ENCODE results near the gene TEX19.
"Not testable (repeated sequence)": the region's sequence is repeated elsewhere in the genome, so short reads cannot be mapped to it uniquely, and the experiment has no call there.

The TEX19 gene

DNA sequence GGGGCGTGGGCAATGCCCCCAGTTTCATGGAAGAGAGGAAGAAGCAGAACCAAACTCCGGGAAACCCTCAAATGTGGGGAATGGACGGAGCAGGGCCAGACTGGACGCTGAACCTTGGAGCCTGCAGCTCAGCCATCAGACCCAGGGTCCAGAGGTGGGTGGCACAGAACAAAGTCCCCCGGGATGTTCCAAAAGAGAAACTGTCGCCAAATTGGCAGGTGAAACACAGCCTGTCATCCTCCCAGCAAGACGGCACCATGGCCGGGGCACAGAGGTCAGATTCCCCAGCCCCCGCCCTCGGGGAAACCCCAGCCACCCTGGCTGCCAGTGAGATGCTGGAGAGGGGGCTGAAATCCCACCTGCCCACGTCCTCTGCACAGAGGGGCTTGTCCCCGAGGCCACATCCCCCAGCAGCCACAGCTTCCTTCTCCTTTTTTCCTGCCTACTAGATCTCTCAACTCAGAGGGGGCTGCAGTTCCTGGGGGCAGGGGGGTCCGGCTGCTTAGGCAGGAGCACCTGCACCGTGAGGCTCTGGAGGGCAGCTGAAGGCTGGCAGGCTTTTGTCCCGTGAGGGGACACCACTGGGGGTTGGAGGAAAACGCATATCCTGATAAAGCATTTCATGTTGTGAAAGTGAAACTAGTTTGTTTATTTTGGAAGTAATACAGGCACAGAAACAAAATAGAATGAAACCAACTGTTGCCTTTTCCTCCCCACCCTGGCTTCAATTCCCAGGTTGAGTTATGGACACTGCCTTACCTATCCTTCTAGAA lies 24.2 kb upstream of the TEX19 start:
- no peak for DNase-seq (ENCODE audit: low read depth in 3 of 3)

DNA sequence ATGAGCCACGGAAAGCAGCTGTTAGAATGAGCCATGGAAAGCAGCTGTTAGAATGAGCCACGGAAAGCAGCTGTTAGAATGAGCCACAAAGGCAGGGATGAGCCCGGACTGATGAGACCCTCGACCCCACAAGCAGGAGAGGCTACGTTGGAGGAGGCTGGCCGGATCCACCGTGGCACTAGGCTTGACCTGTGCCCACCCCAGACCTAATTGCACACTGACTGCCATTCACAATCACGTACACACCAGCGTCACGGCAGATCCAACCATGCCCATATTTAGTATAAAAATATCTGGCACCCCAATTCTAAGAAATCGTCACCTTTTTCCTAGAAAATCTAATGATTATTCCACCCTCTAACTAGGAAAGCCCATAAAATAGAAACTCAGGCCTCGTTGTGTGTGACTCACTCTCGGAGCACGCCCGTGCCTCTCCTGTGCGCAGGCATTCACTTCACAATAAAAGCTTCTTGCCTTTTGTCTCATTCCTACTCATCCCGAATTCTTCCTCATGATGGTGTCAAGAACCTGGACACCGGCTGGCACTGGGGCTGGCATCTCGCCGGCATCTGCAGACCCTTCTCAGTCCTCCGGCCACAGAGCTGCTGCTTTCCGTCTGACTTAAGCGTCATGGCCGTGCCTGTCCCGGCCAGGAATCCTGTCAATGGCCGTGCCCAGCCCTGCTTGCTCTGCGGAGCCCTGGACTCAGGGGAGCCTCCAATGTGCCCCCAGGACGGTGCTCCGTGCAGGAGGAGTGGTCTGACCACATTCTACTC lies 20.0 kb upstream of the TEX19 start:
- no peak for DNase-seq (ENCODE audit: low read depth in 3 of 3)

DNA sequence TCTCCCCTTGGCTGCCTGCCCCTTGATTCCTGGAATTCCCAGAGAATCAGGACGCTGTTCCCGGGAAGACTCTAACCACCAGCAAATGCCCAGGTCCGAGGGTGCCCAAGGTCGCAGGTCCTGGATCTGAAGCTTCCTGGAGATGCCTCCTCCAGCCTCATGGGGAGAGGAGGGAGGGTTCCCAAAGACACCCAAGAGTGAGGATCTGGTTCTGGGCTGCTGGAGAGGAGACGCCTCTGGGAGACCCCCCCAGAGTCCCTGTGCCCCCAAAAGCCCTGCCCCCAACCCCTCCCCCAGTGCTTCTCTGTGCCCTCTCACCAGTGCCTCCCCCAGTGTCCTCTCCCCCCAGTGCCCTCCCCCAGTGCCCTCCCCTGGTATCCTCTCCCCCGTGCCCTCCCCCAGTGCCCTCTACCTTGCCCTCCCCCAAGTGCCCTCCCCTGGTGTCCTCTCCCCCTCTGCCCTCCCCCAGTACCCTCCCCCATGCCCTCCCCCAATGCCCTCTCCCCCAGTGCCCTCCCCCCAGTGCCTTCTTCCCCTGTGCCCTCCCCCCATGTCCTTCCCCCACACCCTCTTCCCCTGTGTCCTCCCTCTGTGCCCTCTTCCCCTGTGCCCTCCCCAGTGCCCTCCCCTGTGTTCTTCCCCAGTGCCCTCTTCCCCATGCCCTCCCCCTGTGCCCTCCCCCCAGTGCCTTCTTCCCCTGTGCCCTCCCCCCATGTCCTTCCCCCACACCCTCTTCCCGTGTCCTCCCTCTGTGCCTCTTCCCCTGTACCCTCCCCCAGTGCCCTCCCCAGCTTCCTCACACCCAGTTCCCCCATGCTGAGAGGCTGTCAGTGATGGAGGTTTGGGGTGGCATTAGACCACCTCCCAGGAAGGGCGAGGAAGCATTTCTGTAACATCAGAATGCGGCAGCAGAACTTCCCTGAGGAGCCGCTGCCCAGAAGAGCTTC lies 19.1 kb upstream of the TEX19 start:
- DNase-seq (ENCODE audit: low read depth in 3 of 3), result no peak

DNA sequence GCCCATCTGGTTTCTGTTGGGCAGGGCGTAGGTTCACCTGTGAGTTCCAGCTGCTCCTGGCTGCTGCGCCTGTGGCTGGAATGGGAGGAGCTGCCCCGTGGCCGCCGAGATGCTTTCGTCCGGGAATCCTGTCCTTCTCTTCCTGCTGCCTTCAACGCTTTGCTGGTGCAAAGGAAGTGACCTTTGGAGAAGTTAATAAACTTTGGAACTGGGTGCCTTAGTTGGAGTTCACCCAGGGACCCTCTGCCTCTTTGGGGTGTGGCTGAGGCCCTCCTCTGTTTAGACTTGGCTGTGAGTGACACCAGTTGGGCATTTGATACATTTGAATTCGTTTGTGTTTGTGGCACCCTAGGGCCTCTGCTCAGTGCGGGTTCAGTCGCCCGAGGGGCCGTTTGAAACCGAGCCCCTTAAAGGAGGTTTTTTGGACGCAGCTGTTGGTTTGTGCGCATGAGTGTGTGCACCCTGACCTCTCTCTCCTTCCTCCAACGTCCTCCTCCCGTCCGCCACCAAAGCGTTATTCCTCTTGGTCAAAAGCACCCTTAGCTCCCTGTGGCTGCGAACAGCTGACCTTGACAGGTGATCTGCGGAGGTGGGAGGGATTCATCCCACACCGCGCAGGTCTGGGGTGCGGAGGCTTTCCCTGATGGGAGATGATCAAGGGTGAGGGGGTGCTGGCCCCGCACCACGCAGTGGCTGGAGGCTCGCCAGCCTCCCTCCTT lies 16.5 kb upstream of the TEX19 start:
- DNase-seq (ENCODE audit: low read depth in 3 of 3), result no peak

DNA sequence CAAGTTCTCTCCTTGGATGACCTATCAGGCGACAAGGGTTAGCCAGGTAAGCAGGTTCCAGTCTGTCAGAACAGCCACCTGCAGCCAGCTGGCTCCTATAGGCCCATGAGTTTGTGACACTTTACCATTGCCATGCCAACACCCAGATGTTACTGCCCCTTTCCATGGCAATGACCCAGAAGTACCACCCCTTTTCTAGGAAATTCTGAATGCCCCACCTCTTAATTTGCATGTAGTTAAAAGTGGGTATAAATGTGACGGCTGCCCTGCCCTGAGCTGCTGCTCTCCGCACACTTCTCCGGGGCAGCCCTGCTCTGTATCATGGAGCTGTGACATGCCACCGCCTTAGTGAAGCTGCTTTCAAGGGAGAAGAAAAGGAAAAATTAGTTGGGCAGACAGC lies 15.5 kb upstream of the TEX19 start:
- no peak for DNase-seq (ENCODE audit: low read depth in 3 of 3)

DNA sequence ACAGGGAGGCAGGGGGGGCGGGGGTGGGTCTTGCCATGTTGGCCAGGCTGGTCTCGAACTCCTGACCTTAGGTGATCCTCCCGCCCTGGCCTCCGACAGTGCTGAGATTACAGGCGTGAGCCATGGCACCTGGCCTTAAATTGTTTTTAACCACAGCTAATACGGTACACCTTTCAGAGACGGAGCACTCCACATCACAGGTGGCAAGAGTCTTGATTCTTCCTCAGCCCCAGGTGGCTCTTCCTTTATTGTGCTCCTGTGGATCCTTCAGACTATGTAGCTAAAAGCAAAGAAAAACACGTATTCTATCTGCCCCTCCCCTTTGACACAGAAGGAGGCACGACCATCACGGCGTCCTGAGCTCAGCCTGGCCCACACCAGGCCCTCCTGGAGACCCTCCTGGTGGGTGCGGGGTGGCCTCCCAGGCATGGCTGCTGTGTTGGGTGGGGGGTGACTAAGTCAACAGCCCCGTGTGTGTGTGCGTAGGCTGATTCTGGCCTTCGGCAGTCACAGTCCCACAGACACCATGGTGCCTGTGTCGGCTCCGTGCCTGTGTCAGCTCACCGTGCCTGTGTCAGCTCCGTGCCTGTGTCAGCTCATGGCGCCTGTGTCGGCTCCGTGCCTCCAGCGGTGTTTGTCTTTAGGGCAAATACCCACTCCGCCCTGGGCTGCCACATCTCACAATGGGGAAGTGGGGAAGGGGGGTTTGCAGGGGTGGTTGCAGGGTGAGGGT lies 14.7 kb upstream of the TEX19 start:
- DNase-seq (ENCODE audit: low read depth in 3 of 3), result no peak

DNA sequence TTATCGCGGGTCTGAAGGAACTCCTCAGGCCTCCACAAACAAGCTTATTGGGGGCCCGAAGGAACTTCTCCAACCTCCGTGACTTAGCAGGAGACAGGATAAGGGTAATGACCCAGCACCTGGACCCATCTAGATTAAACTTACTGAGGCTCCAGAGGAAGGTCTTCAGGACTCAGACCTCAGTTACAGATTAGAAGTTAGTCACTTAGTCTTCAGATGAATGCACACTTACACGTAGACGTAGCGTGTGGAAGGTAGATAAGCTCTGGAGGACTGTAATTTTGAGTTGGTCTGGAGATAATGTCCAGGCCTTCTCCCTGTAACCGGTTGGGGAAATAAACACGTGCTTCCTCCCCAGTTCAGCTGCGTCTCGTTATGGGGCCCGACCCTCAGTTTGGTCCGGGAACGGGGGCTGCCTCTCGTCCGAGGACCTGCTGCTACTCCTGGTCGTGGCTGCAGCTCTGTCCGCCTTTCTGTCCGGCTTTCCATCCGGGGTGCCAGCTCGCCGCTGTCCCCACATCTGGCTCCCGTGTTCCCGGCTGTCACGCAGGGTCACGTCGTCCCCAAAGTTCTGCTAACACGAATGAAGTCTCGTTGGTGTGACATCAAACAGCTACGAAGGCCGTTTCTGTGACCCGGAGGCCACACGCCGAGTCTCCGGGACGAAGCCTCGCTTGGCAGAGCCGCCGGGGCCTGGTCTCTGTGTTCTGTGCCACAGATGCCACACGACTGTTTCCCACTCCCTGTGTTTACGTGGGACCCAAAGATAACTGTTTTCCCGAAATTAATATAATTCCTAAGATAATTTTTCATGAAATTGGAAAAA lies 13.7 kb upstream of the TEX19 start:
- DNase-seq (ENCODE audit: low read depth in 3 of 3), result no peak

DNA sequence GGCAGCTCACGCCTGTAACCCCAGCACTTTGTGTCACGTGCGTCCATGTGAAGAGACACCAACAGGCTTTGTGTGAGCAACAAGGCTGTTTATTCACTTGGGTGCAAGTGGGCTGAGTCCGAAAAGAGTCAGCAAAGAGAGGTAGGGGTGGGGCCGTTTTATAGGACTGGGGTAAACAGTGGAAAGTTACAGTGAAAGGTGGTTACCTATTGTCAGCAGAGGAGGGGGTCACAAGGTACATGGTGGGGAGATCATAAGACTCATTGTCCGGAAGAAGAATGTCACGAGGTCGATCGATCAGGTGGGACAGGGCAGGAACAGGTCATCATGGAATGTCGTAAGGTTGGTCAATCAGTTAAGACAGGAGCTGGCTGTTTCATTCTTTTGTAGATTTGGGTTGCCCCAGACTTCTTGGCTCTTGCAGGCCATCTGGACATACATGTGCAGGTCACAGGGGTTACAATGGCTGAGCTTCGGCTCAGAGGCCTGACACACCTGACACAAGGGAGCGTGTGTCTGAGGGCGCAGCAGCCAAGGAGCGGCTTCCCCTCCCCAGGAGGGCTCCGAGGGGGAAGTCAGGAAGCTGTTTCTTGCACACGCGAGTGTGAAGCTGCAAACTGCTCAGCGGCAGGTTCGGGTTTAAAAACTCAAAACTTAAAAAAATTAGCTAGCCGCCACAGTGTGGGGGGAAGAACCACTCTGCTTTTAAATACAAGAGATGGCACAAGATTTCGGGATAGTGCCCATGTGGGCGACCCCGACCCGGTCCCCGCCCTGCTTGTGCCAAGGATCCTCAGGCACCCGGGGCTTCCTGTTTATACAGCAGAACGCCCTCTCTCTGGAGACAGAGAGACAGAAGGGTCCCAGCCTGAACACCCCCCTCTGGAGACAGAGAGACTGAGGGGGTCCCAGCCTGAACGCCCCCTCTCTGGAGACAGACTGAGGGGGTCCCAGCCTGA lies 12.4 kb upstream of the TEX19 start:
- DNase-seq (ENCODE audit: low read depth in 3 of 3), result no peak

DNA sequence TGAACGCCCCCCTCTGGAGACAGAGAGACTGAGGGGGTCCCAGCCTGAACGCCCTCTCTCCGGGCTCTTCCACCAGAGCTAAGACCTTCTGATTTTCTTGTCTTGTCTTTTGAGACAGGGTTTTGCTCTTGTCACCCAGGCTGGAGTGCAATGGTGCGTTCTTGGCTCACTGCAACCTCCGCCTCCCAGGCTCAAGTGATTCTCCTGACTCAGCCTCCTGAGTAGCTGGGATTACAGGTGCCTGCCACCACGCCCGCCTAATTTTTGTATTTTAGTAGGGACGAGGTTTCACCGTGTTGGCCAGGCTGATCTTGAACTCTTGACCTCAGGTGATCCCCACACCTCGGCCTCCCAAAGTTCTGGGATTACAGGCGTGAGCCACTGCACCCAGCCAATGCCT lies 11.1 kb upstream of the TEX19 start:
- DNase-seq (ENCODE audit: low read depth in 3 of 3), result not testable (repeated sequence)

DNA sequence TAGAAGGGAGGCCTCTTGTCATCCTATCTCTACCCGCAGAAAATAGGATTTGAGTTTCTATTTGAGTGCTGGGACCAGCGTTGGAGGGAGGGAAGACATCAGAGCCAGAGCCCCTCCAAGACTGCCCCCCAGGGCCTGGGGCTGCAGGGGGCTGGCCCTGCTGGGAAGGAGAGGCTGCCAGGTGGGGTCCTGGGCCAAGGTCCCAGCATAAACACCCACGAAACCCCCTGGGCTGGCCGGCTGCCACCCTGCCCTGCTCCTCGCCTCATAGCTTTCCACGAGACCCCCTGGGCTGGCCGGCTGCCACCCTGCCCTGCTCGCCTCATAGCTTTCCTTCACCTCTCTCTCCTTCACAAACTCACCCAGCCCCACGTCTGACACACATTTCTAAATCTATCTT lies 10.6 kb upstream of the TEX19 start:
- DNase-seq (ENCODE audit: low read depth in 3 of 3), result no peak

DNA sequence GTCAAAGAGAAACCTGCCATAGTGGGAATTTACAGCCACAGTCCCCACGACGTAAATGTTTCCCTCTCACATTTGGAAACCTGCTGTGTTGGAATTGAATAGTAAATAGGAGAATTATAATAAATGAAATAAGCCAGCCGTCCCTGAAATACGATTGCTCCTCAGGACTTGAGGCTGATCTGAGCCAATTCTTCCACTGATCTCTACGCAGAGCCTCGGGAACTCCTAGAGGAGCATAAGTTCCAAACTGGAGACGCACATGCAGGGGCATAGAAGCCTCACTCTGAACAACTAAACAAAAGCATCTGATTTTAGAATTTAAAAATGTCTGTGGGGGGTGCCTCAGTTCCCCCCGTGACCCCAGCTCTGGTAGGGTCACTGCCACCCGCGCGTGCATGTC lies 10.2 kb upstream of the TEX19 start:
- no peak for DNase-seq (ENCODE audit: low read depth in 3 of 3)

DNA sequence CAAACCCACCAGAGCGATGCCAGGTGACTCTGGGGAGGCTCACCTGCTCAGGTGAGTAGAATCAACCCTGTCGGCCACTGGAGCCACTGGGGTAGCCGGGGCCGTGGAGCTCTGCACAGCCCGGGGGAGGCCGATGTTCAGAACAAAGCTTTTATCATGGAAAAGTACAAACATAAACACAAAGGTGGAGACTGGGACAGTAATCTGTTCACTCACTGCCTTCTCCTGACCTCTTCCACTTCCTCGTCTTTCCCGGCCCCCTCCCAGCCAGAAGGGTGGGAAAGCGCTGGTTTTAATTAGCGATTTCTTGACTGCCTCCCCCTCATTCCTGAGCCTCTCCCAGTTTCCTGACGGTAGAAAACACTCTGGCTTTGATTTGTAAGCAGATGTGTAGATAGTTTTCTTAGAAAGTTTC lies 9.8 kb upstream of the TEX19 start:
- DNase-seq (ENCODE audit: low read depth in 3 of 3), result no peak

DNA sequence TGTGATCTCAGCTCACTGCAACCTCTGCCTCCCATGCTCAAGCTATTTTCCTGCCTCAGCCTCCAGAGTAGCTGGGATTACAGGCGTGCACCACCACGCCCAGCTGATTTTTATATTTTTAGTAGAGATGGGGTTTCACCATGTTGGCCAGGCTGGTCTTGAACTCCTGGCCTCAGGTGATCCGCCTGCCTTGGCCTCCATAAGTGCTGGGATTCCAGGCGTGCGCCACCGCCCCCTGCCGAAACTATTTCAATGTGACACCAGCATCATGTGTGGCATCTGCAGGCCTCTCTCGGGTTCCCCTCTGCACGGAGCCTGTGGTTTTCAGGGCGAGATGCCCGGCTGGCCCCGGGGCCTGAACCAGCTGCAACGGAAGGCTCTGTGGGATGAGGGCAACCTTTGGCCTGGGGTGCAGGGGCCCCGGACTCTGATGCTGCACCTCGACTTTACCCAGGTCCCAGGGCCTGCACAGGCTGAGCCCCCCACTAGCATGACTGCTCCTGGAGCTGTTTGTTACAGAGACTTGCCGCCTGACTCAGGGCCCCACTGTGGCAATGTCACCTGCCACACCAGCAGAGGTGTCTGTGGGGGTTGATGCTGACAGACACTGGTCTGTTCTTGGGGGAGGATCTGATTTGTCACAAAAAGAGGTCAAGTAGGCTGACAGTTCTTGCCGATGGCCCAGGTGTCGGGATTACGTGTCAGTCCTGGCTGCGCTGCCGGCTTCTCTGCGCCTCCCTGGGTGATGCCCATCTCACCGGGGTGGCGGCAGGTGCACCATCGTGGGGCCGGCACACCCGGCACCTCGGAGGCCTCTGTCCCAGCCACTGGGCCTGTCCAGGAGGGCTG lies 8.6 kb upstream of the TEX19 start:
- DNase-seq (ENCODE audit: low read depth in 3 of 3), result no peak

DNA sequence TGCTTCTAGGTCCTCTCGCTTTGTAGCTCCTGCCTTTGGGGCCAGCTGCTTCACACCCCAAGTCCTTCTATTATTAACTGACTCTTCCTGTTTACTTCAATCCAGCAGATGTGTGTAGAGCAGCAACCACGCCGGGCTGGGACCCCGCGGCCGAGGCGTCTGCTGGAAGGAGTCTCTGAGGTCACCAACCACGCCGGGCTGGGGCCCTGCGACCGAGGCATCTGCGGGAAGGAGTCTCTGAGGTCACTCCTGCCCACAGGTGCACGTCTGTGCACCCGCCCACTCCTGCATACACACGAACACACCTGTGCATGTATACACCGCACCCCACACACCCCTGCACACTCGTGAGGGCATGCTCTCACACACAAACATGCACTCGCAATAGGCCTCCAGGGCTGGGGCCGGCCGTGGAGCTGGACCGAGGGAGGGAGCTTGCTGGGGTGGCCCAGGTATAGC lies 7.8 kb upstream of the TEX19 start:
- DNase-seq (ENCODE audit: low read depth in 3 of 3), result no peak

DNA sequence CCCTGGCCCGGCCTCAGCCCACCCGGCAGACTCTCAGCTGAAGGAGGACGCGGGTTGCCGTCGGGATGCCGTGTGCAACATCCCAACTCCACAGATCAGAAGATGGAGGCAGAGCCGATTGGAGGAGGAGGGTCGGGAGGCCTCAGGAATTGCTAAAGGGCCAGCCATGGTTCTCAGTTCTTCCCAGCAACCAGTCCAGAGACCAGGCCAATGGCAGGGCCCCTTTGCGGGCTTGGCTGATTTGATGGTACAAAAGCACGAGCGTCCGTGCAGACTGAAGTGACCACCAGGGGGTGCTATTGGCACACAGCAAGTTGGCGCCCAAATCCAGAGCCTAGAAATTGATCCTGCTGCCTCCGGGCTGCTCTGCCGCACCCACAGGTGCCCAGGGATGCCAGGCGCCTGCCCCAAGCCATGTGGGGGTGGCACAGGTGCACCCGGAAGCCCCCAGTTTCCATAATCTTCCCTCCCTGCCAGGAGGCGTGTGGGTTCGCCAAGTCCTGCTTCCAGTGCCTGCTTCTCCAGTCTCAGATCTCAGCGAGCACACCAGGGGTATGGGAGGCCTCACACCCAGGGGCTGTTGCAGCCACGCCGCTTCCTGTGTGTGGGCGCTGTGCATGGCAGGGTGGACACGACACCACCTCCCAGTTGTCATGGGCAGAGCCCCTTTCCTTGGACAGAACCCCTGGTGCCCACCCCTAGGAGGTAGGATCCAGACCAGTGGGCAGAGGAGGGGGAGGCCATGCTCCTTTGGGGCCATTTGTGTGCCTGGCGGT lies 7.1 kb upstream of the TEX19 start:
- DNase-seq (ENCODE audit: low read depth in 3 of 3), result peak; percentile 55 to 72 (median 57)

DNA sequence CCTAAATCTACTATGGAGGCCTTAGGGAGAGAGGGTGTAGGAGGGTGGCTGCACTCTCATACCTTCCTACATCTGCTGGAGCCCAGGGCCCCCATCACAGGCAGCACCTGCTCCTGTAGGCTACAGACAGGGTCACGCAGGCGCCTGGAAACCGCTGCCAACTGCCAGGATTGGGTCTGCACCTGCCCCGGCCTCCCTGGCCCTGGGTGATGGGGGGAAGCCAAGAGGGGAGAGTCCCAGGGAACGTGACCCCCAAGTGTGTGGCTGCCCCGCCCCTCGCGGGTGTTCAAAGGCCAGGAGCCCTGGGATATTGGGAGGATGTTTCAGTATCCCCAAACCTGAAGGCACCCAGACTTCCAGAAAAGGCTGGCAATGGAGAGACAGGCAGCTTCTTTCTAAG lies 5.6 kb upstream of the TEX19 start:
- DNase-seq (ENCODE audit: low read depth in 3 of 3), result no peak

DNA sequence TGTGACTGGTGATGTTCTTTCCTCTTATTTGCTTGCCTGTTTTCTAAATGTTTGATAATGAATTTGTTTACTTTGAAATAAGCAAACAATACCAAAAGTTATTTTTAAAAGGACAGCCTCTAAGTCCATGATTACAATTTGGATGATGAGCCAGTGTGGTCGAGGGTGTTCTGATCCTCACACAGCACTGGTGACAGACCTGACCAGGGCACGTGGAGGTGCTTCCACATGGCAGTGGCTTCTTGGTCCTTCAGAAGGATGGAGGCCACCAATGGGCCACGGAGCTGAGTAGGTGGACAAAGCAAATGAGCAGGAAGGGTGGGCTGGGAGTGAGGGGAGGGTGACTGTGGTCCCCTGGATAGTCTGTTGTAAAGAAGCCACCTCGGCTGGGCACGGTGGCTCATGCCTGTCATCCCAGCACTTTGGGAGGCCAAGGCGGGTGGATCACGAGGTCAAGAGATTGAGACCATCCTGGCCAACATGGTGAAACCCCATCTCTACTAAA lies 4.2 kb upstream of the TEX19 start:
- DNase-seq (ENCODE audit: low read depth in 3 of 3), result no peak

Measured in stimulated activated CD4-positive, alpha-beta T cell treated with anti-CD3 and anti-CD28 coated beads, TNF-alpha, amount 100 ng/mL, for 4 hours (primary cell).